K562 (cell line): ENCODE results near the gene OXSR1. TPM values are rescaled to one million over a fixed set of nuclear protein-coding genes. Genes with fewer than 3 reads are reported as not detected.

ENCODE experiments used
- CHD4 ChIP-seq: fragments of 200-600 bp; sonication (generic); IDR thresholded peaks from 3 replicates; pipeline ENCODE4 v1.6.1; 2012; ENCODE audit warnings: low read depth, mild to moderate bottlenecking, mixed read lengths, low read length, inconsistent platforms; ENCODE audit not compliant: insufficient read depth, insufficient replicate concordance, poor library complexity, severe bottlenecking
- CREB1 ChIP-seq, 2 experiments: sonication (generic) in 1 of 2; formaldehyde crosslinking in 1 of 2; IDR thresholded peaks; 2 replicates each; pipeline versions ENCODE4 v1.6.1 to v1.8.0; 2012 to 2022; ENCODE audit warnings: inconsistent platforms in 1 of 2, mild to moderate bottlenecking in 1 of 2, missing genetic modification reagents in 1 of 2, moderate library complexity in 1 of 2
- HDAC2 ChIP-seq: fragments of 450-650 bp; IDR thresholded peaks from 2 replicates; pipeline ENCODE4 v1.6.1; 2016; ENCODE audit warnings: mild to moderate bottlenecking
- JUN ChIP-seq, 2 experiments: sonication (generic) in 1 of 2; formaldehyde crosslinking in 1 of 2; IDR thresholded peaks; 2 replicates each; pipeline versions ENCODE4 v1.6.1 to v1.8.0; 2012 to 2022; ENCODE audit warnings: borderline replicate concordance in 2 of 2, mild to moderate bottlenecking in 2 of 2, improper control_type of control experiment in 1 of 2, low read depth in 1 of 2, low read length in 1 of 2, missing genetic modification reagents in 1 of 2
- MCM2 ChIP-seq: fragments of 450-650 bp; IDR thresholded peaks from 2 replicates; pipeline ENCODE4 v1.6.1; 2017; ENCODE audit warnings: low read depth, mild to moderate bottlenecking
- MEIS2 ChIP-seq: fragments of 450-650 bp; IDR thresholded peaks from 2 replicates; pipeline ENCODE4 v1.6.1; 2014; ENCODE audit warnings: mild to moderate bottlenecking; ENCODE audit not compliant: partially characterized antibody
- RUNX1 ChIP-seq: sonication (generic); IDR thresholded peaks from 2 replicates; pipeline ENCODE4 v1.6.1; 2016; ENCODE audit warnings: antibody characterized with exemption, low read depth
- TCFL5 ChIP-seq: fragments of 250-450 bp; sonication (Bioruptor Pico); conservative IDR thresholded peaks from 2 replicates; pipeline ENCODE4 v1.6.1; 2021; ENCODE audit warnings: mild to moderate bottlenecking, moderate library complexity, matching md5 sums
- ZBED1 ChIP-seq: IDR thresholded peaks from 2 replicates; pipeline ENCODE4 v1.6.1; 2014
- ZFP1 ChIP-seq: fragments of 450-650 bp; formaldehyde crosslinking; IDR thresholded peaks from 2 replicates; pipeline ENCODE4 v1.4.0; 2020; ENCODE audit warnings: mild to moderate bottlenecking, mixed read lengths
- ZNF12 ChIP-seq: sonication (generic); formaldehyde crosslinking; IDR thresholded peaks from 2 replicates; pipeline ENCODE4 v1.4.0; 2020; ENCODE audit warnings: mild to moderate bottlenecking, missing genetic modification reagents
- polyA plus RNA-seq, 8 experiments: library from polyadenylated mRNA; depleted of rRNA in 4 of 8; stranded (reverse) in 5 of 8; unstranded in 3 of 8; fragments of >200 nt; fragmentation: Nextera tagmentation in 2 of 8; fragmentation: Illumina TruSeq in 1 of 8; extraction: Ambion mirVana in 2 of 8; extraction: Trizol in 1 of 8; gene quantifications; 2 replicates each; pipeline versions ENCODE4 v1.2.1 to v1.2.3, GENCODE V29; 2011 to 2014; ENCODE audit warnings: inconsistent platforms in 1 of 8, missing spikeins in 1 of 8
- total RNA-seq, 7 experiments: library from RNA; depleted of rRNA in 6 of 7; stranded (reverse); fragments of >200 nt in 6 of 7; fragmentation: Illumina TruSeq in 2 of 7; extraction: Trizol in 2 of 7; gene quantifications; 2 replicates each; pipeline versions ENCODE4 v1.2.1 to v1.2.3, GENCODE V29; 2011 to 2021; ENCODE audit warnings: low replicate concordance in 1 of 7
- TF ChIP-seq, protein P1 (sequence below): fragments of 250-450 bp; sonication (Bioruptor Pico); IDR thresholded peaks from 2 replicates; pipeline ENCODE4 v1.9.0; 2021; ENCODE audit warnings: mild to moderate bottlenecking, inconsistent platforms
- TF ChIP-seq, protein P2 (sequence below): fragments of 450-650 bp; IDR thresholded peaks from 2 replicates; pipeline ENCODE4 v1.6.1; 2018; ENCODE audit warnings: mild to moderate bottlenecking, low read depth; ENCODE audit not compliant: partially characterized antibody
- TF ChIP-seq, protein P3 (sequence below): fragments of 250-450 bp; sonication (Bioruptor Pico); IDR thresholded peaks from 2 replicates; pipeline ENCODE4 v1.8.0; 2021; ENCODE audit warnings: mild to moderate bottlenecking, moderate library complexity
- TF ChIP-seq, protein P4 (sequence below): fragments of 450-650 bp; conservative IDR thresholded peaks from 2 replicates; pipeline ENCODE4 v1.6.1; 2016; ENCODE audit warnings: missing genetic modification characterization, low read depth, mild to moderate bottlenecking, control low read depth, missing compliant biosample characterization
- TF ChIP-seq, protein P5 (sequence below): sonication (generic); formaldehyde crosslinking; IDR thresholded peaks from 2 replicates; pipeline ENCODE4 v1.8.0; 2023; ENCODE audit warnings: mild to moderate bottlenecking, missing genetic modification reagents

Gene OXSR1
- total and polyA plus RNA-seq, 9 of the 15 experiments (the other 6 are each of a cell fraction or from before 2014, with no cell fraction given), result 15.7 to 87.6 (median 48.7) TPM

DNA sequence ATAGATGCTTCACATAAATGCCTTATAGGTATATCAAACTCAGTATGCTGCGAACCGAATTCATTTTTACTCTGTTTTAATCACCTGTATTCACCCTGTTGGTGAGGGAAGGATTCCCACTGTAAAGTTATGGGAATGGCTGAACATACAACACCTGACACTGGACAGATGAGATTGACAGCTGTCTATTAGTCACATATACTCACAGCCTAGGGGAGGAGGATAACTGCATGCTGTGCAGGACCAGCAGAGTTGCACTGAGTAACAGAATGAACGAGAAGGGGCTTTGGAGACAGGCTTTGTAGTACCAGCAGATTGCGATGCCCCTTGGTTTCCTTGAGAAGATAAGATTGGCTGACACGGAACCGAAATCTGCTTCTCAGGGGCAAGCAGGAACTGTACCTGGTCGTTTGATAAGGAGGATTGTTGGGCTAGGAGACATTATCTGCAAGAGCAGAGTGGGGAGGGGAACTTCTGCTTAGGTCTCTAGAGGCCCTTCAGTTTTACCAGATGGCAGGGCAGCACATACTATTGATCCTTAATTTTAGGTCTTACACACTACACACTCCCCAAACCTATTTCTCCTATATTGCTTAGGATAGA lies 56.8 kb downstream of the OXSR1 start (continued):
- TF ChIP-seq HDAC2 (peak; percentile 80), MEIS2 (peak; percentile 92), ZBED1 (no peak), ZNF12 (CRISPR knock-in tag) (no peak), CREB1 (IDR thresholded peaks at IDR 0.05) (peak; percentile 47; the same call in 1 of the 2 replicates), CREB1 (CRISPR knock-in tag; IDR thresholded peaks at IDR 0.05) (no peak), RUNX1 (no peak), JUN (IDR thresholded peaks at IDR 0.05; ENCODE audit: borderline replicate concordance, low read depth, low read length) (no peak), JUN (CRISPR knock-in tag; IDR thresholded peaks at IDR 0.05; ENCODE audit: borderline replicate concordance) (no peak), MCM2 (no peak), TCFL5 (CRISPR knock-in tag) (no peak), ZFP1 (CRISPR knock-in tag) (no peak), CHD4 (no peak)
- TF ChIP-seq, protein P1, sequence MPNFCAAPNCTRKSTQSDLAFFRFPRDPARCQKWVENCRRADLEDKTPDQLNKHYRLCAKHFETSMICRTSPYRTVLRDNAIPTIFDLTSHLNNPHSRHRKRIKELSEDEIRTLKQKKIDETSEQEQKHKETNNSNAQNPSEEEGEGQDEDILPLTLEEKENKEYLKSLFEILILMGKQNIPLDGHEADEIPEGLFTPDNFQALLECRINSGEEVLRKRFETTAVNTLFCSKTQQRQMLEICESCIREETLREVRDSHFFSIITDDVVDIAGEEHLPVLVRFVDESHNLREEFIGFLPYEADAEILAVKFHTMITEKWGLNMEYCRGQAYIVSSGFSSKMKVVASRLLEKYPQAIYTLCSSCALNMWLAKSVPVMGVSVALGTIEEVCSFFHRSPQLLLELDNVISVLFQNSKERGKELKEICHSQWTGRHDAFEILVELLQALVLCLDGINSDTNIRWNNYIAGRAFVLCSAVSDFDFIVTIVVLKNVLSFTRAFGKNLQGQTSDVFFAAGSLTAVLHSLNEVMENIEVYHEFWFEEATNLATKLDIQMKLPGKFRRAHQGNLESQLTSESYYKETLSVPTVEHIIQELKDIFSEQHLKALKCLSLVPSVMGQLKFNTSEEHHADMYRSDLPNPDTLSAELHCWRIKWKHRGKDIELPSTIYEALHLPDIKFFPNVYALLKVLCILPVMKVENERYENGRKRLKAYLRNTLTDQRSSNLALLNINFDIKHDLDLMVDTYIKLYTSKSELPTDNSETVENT (CRISPR knock-in tag), result no peak
- TF ChIP-seq, protein P2, sequence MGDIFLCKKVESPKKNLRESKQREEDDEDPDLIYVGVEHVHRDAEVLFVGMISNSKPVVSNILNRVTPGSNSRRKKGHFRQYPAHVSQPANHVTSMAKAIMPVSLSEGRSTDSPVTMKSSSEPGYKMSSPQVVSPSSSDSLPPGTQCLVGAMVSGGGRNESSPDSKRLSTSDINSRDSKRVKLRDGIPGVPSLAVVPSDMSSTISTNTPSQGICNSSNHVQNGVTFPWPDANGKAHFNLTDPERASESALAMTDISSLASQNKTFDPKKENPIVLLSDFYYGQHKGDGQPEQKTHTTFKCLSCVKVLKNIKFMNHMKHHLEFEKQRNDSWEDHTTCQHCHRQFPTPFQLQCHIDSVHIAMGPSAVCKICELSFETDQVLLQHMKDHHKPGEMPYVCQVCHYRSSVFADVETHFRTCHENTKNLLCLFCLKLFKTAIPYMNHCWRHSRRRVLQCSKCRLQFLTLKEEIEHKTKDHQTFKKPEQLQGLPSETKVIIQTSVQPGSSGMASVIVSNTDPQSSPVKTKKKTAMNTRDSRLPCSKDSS, result no peak
- TF ChIP-seq, protein P3, sequence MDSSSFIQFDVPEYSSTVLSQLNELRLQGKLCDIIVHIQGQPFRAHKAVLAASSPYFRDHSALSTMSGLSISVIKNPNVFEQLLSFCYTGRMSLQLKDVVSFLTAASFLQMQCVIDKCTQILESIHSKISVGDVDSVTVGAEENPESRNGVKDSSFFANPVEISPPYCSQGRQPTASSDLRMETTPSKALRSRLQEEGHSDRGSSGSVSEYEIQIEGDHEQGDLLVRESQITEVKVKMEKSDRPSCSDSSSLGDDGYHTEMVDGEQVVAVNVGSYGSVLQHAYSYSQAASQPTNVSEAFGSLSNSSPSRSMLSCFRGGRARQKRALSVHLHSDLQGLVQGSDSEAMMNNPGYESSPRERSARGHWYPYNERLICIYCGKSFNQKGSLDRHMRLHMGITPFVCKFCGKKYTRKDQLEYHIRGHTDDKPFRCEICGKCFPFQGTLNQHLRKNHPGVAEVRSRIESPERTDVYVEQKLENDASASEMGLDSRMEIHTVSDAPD (CRISPR knock-in tag), result no peak
- TF ChIP-seq, protein P4, sequence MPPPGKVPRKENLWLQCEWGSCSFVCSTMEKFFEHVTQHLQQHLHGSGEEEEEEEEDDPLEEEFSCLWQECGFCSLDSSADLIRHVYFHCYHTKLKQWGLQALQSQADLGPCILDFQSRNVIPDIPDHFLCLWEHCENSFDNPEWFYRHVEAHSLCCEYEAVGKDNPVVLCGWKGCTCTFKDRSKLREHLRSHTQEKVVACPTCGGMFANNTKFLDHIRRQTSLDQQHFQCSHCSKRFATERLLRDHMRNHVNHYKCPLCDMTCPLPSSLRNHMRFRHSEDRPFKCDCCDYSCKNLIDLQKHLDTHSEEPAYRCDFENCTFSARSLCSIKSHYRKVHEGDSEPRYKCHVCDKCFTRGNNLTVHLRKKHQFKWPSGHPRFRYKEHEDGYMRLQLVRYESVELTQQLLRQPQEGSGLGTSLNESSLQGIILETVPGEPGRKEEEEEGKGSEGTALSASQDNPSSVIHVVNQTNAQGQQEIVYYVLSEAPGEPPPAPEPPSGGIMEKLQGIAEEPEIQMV (tag), result no peak
- TF ChIP-seq, protein P5, sequence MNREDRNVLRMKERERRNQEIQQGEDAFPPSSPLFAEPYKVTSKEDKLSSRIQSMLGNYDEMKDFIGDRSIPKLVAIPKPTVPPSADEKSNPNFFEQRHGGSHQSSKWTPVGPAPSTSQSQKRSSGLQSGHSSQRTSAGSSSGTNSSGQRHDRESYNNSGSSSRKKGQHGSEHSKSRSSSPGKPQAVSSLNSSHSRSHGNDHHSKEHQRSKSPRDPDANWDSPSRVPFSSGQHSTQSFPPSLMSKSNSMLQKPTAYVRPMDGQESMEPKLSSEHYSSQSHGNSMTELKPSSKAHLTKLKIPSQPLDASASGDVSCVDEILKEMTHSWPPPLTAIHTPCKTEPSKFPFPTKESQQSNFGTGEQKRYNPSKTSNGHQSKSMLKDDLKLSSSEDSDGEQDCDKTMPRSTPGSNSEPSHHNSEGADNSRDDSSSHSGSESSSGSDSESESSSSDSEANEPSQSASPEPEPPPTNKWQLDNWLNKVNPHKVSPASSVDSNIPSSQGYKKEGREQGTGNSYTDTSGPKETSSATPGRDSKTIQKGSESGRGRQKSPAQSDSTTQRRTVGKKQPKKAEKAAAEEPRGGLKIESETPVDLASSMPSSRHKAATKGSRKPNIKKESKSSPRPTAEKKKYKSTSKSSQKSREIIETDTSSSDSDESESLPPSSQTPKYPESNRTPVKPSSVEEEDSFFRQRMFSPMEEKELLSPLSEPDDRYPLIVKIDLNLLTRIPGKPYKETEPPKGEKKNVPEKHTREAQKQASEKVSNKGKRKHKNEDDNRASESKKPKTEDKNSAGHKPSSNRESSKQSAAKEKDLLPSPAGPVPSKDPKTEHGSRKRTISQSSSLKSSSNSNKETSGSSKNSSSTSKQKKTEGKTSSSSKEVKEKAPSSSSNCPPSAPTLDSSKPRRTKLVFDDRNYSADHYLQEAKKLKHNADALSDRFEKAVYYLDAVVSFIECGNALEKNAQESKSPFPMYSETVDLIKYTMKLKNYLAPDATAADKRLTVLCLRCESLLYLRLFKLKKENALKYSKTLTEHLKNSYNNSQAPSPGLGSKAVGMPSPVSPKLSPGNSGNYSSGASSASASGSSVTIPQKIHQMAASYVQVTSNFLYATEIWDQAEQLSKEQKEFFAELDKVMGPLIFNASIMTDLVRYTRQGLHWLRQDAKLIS (CRISPR knock-in tag), result no peak
